Anterior cingulate cortex (tissue), 58 donors: ENCODE measurements around the gene TFEB.

Experiments
- DNase-seq, 58 donors: peaks; one replicate each; lab custom pipeline; 2025; lab: John Stamatoyannopoulos, UW

TFEB gene

DNA sequence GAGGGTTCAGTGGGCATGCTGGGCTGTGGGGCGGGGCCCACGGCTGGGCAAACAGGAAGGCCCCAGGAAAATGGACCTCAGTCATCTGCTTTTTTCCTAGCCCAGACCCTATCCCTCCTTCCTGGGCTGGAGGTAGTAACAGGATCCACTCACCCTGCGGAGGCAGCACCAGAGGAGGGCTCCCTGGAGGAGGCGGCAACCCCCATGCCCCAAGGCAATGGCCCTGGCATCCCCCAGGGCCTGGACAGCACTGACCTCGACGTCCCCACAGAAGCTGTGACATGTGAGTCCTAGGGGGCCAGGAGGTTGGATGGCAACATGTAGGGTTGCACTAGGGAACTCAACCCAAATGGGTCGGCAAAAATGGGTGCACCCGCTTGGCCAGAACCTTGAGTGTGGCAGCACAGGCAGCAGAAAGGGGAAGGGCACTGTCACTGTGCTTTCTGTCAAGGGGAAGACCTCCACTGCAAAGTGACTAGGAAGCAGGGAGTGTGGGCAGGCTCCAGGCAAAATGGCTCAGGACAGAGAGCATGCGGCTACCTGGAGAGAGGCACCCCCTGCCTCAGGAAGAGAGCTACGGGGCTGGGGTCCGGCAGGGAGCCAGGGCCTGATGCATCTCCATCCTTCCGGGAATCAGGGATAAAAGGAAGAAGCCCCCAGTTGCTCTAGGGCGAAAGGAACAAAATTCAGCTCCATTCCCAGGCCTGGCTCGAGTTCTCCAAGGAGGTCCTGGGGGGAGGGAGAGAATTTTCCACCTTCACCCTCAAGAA, 89.2 kb downstream of the TFEB start:
- no peak for DNase-seq

DNA sequence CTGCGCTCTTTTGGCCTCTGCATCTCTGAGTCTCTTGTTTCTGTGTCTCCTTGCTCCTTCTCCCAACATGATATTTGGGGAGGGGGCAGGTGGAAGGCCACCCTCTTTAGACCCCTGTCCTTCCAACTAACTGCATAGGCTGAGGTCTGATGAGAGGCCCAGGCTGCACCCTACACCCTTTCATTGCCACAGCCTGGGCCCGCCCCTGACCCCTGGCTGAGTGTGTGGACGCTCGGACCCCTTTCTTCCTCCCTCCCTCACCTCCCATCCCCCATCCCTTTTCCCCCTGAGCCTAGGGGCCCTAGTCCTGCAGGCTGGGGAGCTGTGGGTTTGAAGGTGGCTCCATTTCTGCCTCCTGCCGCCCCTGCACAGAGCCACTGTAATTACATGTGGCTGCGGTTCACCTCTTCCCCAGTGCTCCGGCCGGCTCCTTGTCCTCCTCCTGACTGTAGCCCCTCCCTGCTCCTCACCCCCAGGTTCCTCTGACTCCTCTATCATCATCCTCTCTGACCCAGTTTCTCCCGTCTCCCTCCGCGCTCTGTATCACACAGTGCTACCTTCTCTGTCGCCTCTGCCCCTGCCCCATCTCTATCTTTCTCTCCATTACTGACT, 90.3 kb downstream of the TFEB start:
- DNase-seq = no peak

DNA sequence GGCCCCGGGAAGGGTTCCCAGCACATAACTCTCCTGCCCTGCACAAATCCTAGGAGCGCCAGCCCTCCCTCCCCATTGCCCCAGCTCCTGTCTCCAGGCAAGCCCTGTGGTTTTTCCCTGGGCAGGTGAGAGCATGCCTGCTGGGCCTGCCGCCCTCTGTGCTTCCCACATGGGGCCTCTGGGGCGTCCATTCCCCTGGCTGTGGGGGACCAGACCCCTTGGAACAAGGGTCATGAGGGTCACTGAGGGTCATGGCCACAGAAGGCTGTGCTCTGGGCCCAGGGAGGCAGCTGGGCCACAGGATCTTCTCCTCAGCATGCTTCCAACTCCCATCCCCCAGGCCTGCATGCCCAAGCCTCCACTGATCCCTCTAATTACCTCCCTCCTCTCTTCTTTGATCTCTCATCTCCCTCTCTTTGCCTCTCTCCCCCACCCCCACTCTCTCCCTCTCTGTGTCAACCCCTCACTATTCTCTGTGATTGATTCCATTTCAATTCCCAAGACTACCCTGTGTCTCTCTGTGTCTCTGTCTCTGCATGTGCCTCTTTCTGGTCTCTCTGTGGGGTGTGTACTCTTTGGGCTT, 91.0 kb downstream of the TFEB start:
- no peak for DNase-seq

DNA sequence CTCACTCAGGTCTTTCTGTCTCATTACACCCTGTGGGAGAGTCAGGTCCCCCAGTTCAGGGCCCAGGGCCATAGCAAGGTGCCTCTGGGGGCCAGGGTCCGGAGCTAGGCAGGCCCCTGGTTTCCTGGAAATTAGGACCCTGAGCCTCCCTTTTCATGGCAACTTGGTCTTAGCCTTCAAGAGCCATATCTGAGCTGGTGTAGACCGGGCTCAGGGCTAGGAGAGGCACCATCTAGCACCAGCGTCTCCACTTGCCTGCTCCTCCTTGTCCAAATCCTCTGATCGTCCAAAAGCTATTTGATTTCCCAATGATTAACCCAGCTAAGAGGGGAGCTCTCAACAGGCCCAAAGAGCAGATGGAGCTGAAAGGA, 91.5 kb downstream of the TFEB start:
- DNase-seq = no peak

DNA sequence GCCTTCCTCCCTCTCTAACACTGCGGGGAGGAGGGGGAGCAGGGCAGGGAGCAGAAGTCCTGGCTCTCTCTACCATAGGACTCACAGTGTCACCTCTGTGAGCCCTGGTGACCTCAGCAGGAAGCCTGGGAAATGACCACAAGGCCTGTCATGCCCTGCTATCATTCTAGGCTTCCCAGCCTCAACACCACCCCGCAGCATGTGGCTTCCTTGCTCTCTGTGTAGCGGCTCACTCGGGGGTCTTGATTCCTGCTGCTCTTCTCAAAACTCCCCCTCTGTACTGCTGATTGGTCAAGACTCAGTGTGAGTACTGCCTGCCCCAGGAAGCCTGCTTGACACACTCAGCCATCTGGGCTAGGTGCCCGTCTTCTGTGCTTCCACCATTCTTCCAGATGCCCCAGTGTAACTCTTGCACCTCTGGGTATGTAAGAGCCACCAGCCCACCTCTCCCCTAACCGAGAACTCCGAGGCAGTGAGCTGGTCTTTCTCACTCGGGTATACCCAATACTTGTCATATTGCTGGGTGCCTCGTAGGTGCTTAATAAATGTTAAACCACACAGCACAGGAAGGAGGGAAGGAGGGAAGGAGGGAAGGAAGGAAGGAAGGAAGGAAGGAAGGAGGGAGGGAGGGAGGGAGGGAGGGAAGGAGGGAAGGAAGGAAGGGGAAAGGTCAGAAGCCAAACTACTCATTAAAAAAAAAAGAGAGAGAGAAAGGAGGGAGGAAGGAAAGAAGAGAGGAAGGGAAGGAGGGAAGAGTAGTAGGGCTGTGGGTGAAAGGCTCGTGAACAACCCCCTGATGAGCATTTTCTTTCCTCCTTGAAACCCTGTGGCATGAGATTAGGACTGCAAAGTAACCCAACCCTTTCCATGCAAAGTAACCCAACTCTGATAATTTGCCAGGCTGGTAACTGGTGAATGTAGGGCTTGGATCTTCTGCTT, 92.2 kb downstream of the TFEB start:
- DNase-seq = no peak

DNA sequence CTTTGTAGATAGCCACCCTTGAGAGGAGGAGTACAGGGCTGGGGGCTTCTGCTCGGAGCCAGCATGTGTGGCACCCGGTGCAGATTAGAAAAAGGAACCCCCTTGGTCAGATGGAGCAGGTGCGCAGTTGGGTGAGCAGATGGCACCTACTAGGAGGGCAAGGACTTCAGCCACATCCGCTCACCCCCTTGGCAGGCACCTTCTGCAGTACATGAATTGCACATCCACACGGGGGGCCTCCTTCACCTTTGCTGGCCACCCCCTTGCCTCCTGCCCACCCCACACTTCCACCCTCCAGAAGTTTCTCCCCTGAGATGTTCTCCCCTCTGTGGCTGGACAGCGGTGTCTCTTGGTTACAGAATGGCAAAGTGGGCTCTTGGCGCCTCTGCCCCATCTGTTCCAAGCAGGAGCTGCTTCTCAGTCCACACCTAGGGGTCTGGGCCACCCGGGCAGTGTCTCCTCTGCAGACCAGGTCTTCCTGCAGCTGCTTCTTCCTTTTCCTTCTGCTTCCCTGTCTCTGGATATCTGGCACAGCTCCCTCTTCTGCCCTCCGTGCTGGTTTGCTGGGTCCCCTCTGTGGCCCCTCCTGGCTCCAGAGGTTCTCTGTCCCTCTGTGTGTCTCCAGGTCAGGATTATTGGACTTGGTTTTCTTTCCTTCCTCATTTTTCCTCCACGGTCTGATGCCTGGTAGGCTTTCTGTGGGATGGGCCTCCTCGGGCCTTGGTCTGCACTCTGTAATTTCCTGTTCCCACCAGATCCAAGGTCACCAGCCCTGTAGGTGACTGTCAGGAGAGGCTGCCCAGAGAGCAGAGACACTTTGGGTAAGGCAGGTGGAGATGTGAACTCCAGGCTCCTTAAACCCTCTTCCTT, 93.1 kb downstream of the TFEB start:
- DNase-seq = no peak

DNA sequence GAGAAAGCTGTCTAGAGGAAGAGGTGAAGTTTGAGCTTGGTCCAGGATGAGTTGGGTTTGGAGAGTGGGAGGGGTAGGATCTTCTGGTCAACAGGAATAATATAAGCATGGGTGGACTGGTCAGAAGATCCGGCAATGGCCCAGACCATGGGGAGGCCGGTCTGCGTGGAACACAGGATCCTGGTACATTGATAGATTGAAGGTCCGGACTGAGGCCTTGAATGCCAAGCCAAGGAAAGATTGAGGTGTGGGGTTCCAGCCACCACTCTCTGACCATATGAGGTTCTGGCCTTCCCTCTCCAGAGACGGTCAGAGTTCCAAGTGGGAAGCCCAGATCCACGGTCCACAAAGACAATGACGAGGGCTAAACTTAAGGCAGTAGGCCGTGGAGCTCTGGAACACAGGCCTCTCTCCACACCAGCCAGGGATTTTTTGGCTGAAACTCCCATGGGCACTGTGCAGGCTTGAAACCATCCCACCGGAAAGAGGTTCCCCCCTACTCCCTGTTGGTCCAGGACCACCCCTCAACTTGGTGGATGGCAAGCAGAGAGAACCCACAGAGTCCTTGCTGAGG, 94.0 kb downstream of the TFEB start:
- DNase-seq = no peak

DNA sequence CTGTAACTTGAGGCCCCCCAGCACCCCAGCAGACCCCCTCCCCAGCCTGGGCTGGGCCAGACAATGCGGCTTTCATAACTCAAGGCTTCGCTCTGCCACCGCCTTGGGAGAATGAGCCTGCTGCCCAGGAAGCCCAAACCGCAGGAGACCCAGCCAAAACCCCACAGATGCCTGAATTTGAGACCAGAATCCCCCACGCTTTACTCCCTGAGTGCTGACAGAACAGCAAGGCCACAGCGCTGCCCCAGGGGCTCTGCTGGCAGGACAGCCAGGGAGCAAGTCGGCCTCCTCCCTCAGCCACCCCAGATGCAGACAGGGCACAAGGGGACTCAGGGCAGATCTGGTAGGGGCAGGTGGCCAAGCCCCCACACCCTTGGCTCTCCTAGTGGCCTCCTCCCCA, 95.0 kb downstream of the TFEB start:
- no peak for DNase-seq

DNA sequence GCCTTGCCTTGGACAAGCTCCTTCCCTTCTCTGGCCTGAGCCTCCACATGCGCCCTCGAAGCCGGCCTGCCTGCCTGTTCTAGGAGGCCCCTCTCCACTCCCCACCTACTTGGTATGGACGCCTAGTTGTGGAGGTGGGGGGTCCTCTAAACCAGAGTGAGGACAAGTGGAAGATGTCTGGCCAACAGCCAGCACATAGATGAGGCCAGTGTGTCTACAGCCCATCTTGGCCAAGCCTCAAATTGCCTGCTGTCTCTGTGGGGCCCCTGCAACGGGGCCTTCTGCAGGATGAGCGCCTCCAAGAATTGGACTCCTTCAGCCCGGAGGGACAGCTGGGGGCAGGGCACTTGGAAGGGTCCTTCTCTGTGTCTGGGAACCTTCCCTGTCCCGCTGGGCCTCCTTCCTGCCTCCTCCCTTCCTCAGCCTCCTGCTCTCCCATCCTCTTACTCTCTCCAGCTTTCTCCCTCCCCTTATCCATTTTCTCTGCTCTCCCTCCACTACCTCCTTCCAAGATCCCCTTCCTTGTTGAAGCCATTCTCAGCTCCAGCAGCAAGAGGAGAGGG, 95.5 kb downstream of the TFEB start:
- DNase-seq = no peak

DNA sequence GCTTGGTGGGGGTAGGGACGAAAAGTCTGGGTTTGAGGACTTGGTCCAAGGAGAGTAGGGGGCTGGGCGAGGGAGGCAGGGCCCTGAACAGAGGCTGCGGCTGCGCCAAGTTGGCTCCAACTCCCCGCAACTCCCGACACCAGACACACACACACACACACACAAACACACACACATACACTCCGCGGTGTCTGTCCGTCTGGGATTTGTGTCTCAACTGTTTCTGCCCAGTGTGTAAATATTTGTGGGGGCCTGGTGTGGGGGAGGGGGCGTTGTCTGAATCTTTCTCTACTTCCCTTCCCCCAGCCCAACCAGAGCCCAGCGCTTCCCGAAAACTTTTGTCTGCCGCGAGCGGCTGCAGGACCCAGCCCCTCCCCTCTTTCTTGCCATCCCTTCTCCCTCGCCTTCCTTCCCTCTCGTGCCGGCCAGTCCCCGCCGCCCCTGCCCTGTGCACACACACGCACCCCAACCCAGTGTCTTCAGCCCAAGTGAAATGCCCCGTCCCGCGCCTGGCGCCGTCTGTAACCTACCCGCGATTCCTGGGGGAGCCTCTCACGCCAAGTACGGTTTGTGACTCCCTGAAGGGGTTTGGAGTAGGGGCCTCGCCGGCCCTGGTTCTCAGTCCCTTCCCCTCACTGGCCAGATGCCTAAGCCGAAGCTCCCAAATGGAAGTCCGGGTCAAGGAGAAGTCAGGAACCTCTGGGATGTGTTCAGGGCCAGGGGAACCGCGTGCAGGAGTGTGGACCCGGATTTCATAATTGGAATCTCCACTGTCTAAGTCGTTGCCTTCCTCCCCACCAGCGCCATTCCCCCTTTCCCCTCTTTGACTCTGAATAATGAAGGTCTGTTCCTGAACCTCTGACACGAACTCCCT, 96.2 kb downstream of the TFEB start:
- DNase-seq = no peak

DNA sequence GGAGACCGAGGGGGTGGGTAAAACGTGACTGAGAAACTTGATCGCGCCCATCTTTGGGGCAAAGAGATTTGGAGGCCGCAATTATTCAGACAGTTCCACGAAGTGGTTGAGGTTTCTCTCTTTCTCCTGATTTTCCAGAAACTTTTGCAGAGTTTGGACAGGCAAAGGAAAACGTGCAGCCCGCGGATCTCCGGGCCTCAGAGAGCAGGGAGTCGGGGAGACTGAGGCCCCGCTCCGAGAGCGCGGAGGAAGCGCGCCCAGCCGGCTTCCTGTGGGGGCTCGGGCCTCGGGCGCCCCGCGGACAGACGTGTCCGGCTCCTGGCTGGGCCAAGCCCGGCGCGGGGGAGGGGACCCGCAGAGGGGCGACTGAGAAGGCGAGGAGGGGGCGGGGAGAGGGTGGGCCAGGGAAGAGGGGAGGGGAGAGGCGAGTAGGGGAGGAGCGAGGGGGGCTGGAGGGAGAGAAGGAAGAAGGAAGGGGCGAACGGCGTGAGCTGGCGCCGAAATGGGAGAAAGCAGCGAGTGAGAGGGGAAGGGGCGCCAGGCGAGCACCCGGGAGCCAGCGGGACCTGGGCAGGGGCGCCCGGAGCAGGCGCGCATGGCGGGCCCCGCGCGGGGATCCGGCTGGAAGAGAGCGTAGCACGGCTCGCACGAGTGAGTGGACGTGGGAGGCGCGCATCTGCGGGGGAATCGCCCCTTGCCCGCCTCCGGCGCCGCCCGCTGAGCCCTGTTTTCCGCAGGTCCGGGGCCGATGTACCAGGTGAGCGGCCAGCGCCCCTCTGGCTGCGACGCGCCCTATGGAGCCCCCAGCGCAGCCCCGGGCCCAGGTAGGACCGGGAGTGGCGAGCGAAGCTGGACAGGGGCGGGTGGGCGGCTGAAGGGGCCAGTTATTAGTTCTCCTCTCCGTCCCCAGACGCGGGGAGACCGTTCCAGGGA, 97.1 kb downstream of the TFEB start, which contains the start of gene MDFI:
Gene MDFI, plus strand, starts transcription at position 467 of the 933 bp plus-strand sequence. Its CDS starts 282 bp downstream, at position 749.
- no peak for DNase-seq

DNA sequence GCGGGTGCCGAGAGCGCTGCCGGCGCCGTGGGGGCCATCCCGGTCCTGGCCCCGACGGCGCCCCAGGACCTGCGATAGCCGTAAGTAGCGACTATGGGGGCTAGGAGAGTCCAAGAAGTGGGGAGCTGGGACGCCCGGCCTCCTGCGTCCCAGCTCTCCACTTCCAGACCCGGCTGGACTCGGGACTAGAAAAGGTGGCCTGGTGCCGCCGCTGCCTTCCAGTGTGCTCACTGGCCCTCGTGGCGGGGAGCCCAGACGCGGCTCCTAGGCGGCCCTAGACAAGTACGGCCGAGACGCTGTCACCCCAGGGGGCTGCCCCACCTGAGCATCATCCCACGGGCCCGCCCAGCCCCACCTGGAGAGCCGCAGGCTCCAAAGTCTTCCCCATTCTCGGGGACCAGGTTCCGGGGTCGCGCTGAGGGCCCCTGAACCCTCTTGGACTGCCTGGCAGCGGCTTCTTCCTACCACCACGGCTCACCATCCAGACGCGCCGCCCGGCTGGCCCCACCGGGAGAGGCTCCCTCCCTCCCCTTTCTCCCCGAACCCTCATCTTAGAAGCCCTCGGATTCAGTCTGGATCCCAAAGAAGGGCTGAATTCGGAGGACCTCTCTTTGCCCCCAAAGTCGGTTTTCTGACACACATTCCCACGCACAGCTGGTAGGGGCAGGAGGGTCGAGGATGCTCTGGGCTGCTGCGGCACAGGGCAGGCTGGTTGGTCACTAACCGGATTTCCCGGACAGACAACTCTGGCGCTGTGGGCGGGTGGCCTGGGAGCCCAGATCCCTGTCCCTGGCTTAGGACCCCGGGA, 98.0 kb downstream of the TFEB start:
- DNase-seq = no peak

DNA sequence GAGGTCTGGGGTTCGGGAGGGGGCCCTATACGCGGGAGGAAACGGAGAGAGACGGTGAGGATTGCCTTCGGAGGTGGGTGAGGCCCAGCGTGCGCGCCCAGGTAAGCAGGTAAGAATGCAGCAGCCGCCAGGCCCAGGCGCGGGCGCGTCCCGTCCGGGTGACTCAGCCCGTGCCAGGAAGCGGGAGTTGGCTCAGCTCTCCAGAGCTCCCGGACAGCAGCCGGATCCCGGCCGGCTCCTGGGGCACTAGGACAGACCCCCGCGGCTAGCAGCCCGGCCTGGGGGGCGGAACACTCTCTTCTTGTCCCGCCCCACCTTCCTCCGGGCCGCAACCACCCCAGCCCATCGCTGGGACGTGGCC, 98.6 kb downstream of the TFEB start:
- no peak for DNase-seq

DNA sequence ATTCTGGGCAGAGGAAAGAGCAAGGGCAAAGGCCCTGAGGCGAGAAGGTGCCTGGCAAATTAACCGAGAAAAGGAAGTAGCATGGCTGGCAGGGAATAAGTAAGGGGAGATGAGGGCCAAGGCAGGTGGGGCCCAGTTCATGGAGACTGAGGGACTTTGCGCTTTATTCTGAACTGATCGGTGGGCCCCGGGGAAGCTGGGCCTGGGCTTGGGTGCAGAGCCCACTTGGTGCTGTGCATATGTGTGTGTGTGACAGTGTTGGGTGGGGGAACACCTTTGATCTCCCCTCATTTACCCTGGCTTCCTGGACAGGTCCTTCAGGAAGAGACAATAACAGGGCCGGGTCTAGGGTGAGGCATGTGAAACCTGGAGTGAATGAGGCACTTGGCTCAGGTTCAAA, 100.0 kb downstream of the TFEB start:
- DNase-seq = no peak

DNA sequence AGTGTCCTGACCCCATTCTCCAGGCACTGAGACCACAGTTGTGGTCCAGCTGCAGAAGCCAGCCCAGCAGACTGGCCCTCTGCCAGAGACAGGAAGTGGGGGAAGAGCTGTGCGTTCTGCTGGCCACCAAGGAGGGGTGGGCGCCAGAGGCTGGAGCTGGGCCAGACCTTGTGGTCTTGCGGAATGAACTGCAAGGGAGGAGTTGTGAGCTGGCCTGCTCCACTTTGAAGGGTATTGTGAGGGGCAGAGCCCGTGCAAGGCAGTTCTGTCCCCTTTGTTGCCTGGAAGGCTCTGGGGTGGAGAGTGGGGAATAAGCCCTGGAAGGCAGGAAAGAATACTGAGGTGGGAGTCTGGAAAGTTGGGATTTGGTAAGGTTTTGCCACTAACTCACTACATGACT, 100.8 kb downstream of the TFEB start:
- DNase-seq = peak in 7 of 58 donors; percentile 6 to 53 (median 18)
